Measurements from ENCODE around the gene FOXE1. TPM values are rescaled to one million over a fixed set of nuclear protein-coding genes. Genes with fewer than 3 reads are reported as not detected.

FOXE1 gene
- polyA plus RNA-seq, 4 donors: 0.04 to 0.06 TPM; not detected in 2

- no peak for DNase-seq (ENCODE audit: low read depth in 4 of 4, low spot score in 3 of 4)
Observed at GRCh38 chr9:97861148-97861475, 8.1 kb downstream of the FOXE1 start.

GRCh38 chr9:97863314-97863713, 10.3 kb downstream of the FOXE1 start:
- DNase-seq (ENCODE audit: low read depth in 4 of 4, low spot score in 3 of 4): no peak

GRCh38 chr9:97864396-97864795, 11.4 kb downstream of the FOXE1 start:
- no peak for DNase-seq (ENCODE audit: low read depth in 4 of 4, low spot score in 3 of 4)

- no peak for DNase-seq (ENCODE audit: low read depth in 4 of 4, low spot score in 3 of 4)
Observed at GRCh38 chr9:97866300-97866699, 13.3 kb downstream of the FOXE1 start.

GRCh38 chr9:97866848-97867247, 13.8 kb downstream of the FOXE1 start:
- DNase-seq (ENCODE audit: low read depth in 4 of 4, low spot score in 3 of 4): no peak

- DNase-seq (ENCODE audit: low read depth in 4 of 4, low spot score in 3 of 4): no peak
Observed at GRCh38 chr9:97868859-97869258, 15.8 kb downstream of the FOXE1 start.

GRCh38 chr9:97873425-97873824, 20.4 kb downstream of the FOXE1 start:
- DNase-seq (ENCODE audit: low read depth in 4 of 4, low spot score in 3 of 4): no peak

GRCh38 chr9:97873882-97874281, 20.9 kb downstream of the FOXE1 start:
- DNase-seq (ENCODE audit: low read depth in 4 of 4, low spot score in 3 of 4): no peak

GRCh38 chr9:97874624-97875023, 21.6 kb downstream of the FOXE1 start:
- DNase-seq (ENCODE audit: low read depth in 4 of 4, low spot score in 3 of 4): no peak

GRCh38 chr9:97875111-97875510, 22.1 kb downstream of the FOXE1 start:
- no peak for DNase-seq (ENCODE audit: low read depth in 4 of 4, low spot score in 3 of 4)

GRCh38 chr9:97876061-97876460, 23.0 kb downstream of the FOXE1 start:
- DNase-seq (ENCODE audit: low read depth in 4 of 4, low spot score in 3 of 4): no peak

- no peak for DNase-seq (ENCODE audit: low read depth in 4 of 4, low spot score in 3 of 4)
Observed at GRCh38 chr9:97880336-97880735, 27.3 kb downstream of the FOXE1 start.

- no peak for DNase-seq (ENCODE audit: low read depth in 4 of 4, low spot score in 3 of 4)
Observed at GRCh38 chr9:97889941-97890887, 37.2 kb downstream of the FOXE1 start.

- no peak for DNase-seq (ENCODE audit: low read depth in 4 of 4, low spot score in 3 of 4)
Observed at GRCh38 chr9:97891736-97892135, 38.7 kb downstream of the FOXE1 start.

GRCh38 chr9:97892421-97892820, 39.4 kb downstream of the FOXE1 start:
- no peak for DNase-seq (ENCODE audit: low read depth in 4 of 4, low spot score in 3 of 4)

- no peak for DNase-seq (ENCODE audit: low read depth in 4 of 4, low spot score in 3 of 4)
Observed at GRCh38 chr9:97895211-97895610, 42.2 kb downstream of the FOXE1 start.

GRCh38 chr9:97895695-97896332, 42.8 kb downstream of the FOXE1 start:
- no peak for DNase-seq (ENCODE audit: low read depth in 4 of 4, low spot score in 3 of 4)

GRCh38 chr9:97900103-97900737, 47.2 kb downstream of the FOXE1 start:
- DNase-seq (ENCODE audit: low read depth in 4 of 4, low spot score in 3 of 4): no peak

- DNase-seq (ENCODE audit: low read depth in 4 of 4, low spot score in 3 of 4): peak in 1 of 4 donors; percentile 5
Observed at GRCh38 chr9:97900738-97901565, 47.9 kb downstream of the FOXE1 start.

GRCh38 chr9:97903177-97903576, 50.2 kb downstream of the FOXE1 start:
- DNase-seq (ENCODE audit: low read depth in 4 of 4, low spot score in 3 of 4): no peak

GRCh38 chr9:97904725-97905124, 51.7 kb downstream of the FOXE1 start:
- no peak for DNase-seq (ENCODE audit: low read depth in 4 of 4, low spot score in 3 of 4)

Measured in right renal pelvis (tissue), 4 donors.